HEK293 (cell line): ENCODE data around the gene CDPF1.

Experiments used
- KLF10 ChIP-seq: fragments of 450-650 bp; IDR thresholded peaks from 2 replicates; pipeline ENCODE4 v1.5.1; 2018; ENCODE audit warnings: missing biosample characterization, mild to moderate bottlenecking, missing genetic modification characterization
- SETDB1 ChIP-seq: IDR thresholded peaks from one replicate; pipeline ENCODE4 v1.6.1; 2017; ENCODE audit warnings: mild to moderate bottlenecking, low read length, moderate library complexity, mixed read lengths; ENCODE audit not compliant: insufficient read length
- WT1 ChIP-seq: fragments of 450-650 bp; formaldehyde crosslinking; IDR thresholded peaks from 2 replicates; pipeline ENCODE4 v1.5.1; 2016; ENCODE audit warnings: missing biosample characterization, missing genetic modification characterization
- ZBTB26 ChIP-seq: fragments of 450-650 bp; formaldehyde crosslinking; optimal IDR thresholded peaks from 2 replicates; pipeline ENCODE3; 2016; ENCODE audit warnings: missing biosample characterization, mild to moderate bottlenecking, missing genetic modification characterization
- ZNF274 ChIP-seq, 2 experiments: fragments of 200-500 bp in 1 of 2; fragments of 450-650 bp in 1 of 2; sonication (Bioruptor generic) in 1 of 2; formaldehyde crosslinking in 1 of 2; IDR thresholded peaks; 2 replicates each; pipeline versions ENCODE4 v1.5.1 to v1.6.1; 2014 to 2016; ENCODE audit warnings: borderline replicate concordance in 1 of 2, inconsistent platforms in 1 of 2, low read length in 1 of 2, missing biosample characterization in 1 of 2, missing genetic modification characterization in 1 of 2
- ZNF654 ChIP-seq: fragments of 450-650 bp; formaldehyde crosslinking; IDR thresholded peaks from 2 replicates; pipeline ENCODE4 v1.5.1; 2016; ENCODE audit warnings: low read depth, missing biosample characterization, missing genetic modification characterization
- TF ChIP-seq, protein P1 (sequence below): fragments of 450-650 bp; formaldehyde crosslinking; IDR thresholded peaks from 2 replicates; pipeline ENCODE4 v1.5.1; 2016; ENCODE audit warnings: missing biosample characterization, missing genetic modification characterization
- TF ChIP-seq, protein P2 (sequence below): fragments of 450-650 bp; formaldehyde crosslinking; IDR thresholded peaks from 2 replicates; pipeline ENCODE4 v1.5.1; 2016; ENCODE audit warnings: missing biosample characterization, missing genetic modification characterization
- TF ChIP-seq, protein P3 (sequence below): fragments of 450-650 bp; formaldehyde crosslinking; IDR thresholded peaks from 2 replicates; pipeline ENCODE4 v1.5.1; 2016; ENCODE audit warnings: missing biosample characterization, missing genetic modification characterization

- TF ChIP-seq, protein P1, sequence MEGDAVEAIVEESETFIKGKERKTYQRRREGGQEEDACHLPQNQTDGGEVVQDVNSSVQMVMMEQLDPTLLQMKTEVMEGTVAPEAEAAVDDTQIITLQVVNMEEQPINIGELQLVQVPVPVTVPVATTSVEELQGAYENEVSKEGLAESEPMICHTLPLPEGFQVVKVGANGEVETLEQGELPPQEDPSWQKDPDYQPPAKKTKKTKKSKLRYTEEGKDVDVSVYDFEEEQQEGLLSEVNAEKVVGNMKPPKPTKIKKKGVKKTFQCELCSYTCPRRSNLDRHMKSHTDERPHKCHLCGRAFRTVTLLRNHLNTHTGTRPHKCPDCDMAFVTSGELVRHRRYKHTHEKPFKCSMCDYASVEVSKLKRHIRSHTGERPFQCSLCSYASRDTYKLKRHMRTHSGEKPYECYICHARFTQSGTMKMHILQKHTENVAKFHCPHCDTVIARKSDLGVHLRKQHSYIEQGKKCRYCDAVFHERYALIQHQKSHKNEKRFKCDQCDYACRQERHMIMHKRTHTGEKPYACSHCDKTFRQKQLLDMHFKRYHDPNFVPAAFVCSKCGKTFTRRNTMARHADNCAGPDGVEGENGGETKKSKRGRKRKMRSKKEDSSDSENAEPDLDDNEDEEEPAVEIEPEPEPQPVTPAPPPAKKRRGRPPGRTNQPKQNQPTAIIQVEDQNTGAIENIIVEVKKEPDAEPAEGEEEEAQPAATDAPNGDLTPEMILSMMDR (tag by site-specific recombination): no peak
- TF ChIP-seq ZNF274 (IDR thresholded peaks at IDR 0.05; ENCODE audit: low read length): no peak
- TF ChIP-seq ZNF274 (tag by site-specific recombination; IDR thresholded peaks at IDR 0.05; ENCODE audit: borderline replicate concordance): no peak
- no peak for TF ChIP-seq SETDB1
- TF ChIP-seq, protein P2, sequence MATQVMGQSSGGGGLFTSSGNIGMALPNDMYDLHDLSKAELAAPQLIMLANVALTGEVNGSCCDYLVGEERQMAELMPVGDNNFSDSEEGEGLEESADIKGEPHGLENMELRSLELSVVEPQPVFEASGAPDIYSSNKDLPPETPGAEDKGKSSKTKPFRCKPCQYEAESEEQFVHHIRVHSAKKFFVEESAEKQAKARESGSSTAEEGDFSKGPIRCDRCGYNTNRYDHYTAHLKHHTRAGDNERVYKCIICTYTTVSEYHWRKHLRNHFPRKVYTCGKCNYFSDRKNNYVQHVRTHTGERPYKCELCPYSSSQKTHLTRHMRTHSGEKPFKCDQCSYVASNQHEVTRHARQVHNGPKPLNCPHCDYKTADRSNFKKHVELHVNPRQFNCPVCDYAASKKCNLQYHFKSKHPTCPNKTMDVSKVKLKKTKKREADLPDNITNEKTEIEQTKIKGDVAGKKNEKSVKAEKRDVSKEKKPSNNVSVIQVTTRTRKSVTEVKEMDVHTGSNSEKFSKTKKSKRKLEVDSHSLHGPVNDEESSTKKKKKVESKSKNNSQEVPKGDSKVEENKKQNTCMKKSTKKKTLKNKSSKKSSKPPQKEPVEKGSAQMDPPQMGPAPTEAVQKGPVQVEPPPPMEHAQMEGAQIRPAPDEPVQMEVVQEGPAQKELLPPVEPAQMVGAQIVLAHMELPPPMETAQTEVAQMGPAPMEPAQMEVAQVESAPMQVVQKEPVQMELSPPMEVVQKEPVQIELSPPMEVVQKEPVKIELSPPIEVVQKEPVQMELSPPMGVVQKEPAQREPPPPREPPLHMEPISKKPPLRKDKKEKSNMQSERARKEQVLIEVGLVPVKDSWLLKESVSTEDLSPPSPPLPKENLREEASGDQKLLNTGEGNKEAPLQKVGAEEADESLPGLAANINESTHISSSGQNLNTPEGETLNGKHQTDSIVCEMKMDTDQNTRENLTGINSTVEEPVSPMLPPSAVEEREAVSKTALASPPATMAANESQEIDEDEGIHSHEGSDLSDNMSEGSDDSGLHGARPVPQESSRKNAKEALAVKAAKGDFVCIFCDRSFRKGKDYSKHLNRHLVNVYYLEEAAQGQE (tag by site-specific recombination): no peak
- no peak for TF ChIP-seq ZNF654 (tag by site-specific recombination)
- TF ChIP-seq WT1 (tag by site-specific recombination): no peak
- no peak for TF ChIP-seq ZBTB26 (tag by site-specific recombination)
- no peak for TF ChIP-seq KLF10 (tag by site-specific recombination)
- TF ChIP-seq, protein P3, sequence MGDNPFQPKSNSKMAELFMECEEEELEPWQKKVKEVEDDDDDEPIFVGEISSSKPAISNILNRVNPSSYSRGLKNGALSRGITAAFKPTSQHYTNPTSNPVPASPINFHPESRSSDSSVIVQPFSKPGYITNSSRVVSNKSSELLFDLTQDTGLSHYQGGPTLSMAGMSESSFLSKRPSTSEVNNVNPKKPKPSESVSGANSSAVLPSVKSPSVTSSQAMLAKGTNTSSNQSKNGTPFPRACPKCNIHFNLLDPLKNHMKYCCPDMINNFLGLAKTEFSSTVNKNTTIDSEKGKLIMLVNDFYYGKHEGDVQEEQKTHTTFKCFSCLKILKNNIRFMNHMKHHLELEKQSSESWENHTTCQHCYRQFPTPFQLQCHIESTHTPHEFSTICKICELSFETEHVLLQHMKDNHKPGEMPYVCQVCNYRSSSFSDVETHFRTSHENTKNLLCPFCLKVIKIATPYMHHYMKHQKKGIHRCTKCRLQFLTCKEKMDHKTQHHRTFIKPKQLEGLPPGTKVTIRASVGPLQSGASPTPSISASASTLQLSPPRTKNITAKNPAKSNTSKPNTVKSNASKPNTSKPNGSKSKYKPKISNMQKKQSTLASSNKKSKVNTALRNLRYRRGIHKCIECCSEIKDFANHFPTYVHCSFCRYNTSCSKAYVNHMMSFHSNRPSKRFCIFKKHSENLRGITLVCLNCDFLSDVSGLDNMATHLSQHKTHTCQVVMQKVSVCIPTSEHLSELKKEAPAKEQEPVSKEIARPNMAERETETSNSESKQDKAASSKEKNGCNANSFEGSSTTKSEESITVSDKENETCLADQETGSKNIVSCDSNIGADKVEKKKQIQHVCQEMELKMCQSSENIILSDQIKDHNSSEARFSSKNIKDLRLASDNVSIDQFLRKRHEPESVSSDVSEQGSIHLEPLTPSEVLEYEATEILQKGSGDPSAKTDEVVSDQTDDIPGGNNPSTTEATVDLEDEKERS (tag by site-specific recombination): no peak
These were observed 25.5 kb upstream of the CDPF1 start for GRCh38 chr22:46275455-46276122.
